GM20000 (cell line): ENCODE measurements around the gene PRKCZ.

Experiments used
- DNase-seq: peaks from one replicate; pipeline ENCODE4 v3.0.0; 2012; ENCODE audit warnings: low spot score
- TF ChIP-seq, protein P1 (sequence below): IDR thresholded peaks from 2 replicates; pipeline ENCODE4 v1.5.1; 2012; ENCODE audit warnings: mild to moderate bottlenecking, control low read depth; ENCODE audit errors: extremely low read depth, missing control alignments

The PRKCZ gene

DNA sequence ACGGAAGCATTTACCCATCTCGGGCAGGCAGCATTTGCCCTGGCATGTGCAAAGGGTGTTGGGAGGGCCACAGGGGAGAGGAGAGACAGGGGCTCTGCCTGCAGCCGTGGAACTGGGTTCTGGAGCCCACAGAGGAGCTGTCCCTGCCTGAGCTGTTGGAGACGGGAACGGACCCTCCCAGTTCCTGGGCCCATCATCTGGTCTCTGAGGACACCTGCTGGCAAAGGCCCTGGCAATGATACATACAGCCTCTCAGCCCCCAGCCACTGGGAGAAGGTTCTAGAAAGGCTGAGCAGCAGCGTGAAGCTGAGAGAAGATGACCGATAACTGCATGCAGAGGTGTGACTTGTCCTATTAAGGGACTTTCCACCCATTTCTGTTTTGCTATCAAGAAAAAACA, 113.0 kb downstream of the PRKCZ start:
- TF ChIP-seq, protein P1, sequence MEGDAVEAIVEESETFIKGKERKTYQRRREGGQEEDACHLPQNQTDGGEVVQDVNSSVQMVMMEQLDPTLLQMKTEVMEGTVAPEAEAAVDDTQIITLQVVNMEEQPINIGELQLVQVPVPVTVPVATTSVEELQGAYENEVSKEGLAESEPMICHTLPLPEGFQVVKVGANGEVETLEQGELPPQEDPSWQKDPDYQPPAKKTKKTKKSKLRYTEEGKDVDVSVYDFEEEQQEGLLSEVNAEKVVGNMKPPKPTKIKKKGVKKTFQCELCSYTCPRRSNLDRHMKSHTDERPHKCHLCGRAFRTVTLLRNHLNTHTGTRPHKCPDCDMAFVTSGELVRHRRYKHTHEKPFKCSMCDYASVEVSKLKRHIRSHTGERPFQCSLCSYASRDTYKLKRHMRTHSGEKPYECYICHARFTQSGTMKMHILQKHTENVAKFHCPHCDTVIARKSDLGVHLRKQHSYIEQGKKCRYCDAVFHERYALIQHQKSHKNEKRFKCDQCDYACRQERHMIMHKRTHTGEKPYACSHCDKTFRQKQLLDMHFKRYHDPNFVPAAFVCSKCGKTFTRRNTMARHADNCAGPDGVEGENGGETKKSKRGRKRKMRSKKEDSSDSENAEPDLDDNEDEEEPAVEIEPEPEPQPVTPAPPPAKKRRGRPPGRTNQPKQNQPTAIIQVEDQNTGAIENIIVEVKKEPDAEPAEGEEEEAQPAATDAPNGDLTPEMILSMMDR = no peak
- no peak for DNase-seq

DNA sequence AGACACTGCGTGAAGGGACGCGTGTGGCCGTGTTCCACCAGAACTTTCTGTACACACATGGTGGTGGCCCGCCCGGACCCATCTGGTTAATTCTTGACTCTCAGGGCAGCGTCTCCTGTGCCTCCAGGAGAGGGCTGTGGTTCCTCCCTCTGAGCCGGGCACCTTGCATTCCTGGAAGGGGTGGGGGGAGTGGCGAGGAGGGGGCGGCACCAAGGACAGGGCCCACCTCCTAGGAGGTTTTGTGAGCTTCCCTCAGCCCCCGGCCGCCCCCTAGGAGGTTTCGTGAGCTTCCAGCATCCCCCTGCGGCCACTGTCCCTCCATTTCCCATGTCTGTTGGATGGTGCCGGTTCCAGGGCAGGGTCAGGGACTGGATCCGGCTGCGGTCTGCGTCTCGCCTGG, 115.4 kb downstream of the PRKCZ start:
- TF ChIP-seq, protein P1 = no peak
- DNase-seq = no peak

DNA sequence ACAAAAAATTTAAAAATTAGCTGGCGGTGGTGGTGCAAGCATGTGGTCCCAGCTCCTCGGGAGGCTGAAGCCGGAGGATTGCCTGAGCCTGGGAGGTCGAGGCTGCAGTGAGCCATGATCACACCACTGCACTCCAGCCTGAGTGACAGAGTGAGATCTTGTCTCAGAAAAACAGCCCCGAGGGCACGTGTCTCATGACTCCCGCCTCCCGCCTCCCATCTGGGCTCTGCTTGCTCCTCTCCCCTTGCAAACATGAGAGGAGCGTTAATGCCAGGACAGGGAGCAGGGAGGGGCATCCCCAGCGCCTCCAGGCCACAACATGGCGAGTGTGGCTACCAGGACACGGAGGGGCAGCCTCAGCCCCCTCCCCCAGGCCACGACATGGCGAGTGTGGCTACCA, 116.0 kb downstream of the PRKCZ start:
- TF ChIP-seq, protein P1 = no peak
- no peak for DNase-seq

DNA sequence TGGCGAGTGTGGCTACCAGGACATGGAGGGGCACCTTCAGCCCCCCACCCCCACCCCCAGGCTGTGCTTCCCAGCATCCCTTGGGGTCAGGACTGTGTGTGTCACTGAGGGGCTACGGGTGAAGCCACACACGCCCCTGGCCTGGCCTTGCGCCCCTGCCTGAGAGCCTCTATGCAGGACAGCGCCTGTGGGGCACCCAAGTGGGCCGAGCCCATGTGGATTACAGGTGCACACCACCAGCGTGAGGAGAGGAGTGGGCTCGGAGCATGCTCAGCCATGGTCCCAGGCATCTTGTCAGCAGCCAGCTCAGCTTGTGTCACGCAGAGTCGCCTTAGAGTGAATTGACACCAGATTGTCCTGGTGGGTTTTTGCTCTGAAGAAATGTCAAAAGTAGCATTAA, 116.5 kb downstream of the PRKCZ start:
- TF ChIP-seq, protein P1 = no peak

DNA sequence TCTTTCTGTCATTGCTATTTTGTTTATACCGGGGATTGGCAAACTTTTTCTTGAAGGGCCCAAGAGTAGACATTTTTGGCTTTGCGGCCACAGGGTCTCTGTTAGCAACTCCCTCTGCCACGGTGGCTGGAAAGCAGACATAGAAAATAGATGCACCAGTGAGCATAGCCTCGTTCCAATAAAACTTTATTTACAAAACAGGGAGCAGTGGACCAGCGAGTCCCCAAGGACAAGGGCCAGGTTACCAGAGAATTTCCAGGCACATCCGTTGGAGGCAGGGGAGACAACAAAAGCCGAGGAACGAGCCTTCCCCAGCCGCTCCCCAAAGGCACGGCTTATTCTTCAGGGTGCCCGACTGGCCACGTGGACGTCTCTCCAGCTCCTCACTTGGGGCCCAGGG, 117.9 kb downstream of the PRKCZ start:
- DNase-seq = no peak
- TF ChIP-seq, protein P1 = no peak

More for the DNA sequence above, 116.5 kb downstream of the PRKCZ start:
- DNase-seq = no peak

DNA sequence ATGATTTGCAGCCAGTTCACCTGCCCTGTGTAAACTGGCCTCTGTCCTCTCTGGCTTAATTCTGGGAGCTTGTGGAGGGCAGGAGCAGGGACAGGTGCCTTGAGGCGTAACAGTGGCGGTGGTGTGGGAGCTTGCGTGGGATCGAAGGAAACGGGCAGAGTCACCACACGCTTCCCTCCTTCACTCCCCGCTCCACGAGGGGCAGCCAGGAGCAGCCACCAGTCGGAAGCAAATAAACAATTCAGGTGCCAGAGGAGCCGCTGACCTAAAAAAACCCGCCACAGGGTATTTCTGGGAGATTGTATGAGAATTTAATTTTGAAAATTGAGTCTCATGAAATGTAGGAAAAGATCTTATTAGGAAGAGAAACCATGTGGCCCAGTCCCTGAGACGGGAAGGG, 118.3 kb downstream of the PRKCZ start:
- DNase-seq = no peak
- TF ChIP-seq, protein P1 = no peak

DNA sequence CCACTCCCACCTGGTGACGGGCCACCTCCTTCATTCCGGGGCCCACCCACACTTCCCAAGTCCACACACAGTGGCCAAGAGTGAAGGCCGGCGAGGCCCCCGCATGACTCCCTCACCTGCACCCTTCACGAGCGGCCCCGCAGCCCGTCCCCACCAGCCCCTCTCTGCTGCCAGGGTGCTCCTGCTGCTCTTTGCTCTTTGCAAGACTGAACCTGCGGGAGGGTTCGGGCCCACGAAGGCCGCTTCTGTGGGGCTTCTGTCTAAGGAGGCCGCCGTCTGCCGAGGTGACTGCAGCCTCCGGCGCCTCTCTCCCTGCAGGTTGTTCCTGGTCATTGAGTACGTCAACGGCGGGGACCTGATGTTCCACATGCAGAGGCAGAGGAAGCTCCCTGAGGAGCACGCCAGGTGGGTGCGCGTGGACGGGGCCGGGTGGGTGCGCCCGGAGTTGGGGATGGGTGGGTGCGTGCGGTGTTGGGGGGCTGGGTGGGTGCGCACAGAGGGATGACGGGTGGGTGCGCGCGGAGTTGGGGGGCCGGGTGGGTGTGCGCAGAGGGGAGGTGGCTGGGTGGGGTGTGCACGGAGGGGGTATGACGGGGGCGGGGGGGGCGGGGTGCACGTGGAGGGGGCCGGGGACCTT, 119.1 kb downstream of the PRKCZ start:
- TF ChIP-seq, protein P1 = no peak
- DNase-seq = no peak
